ENCODE measurements around the gene ITGB7. TPM values are rescaled to one million over a fixed set of nuclear protein-coding genes. Genes with fewer than 3 reads are reported as not detected.
A peak's percentile ranks its signal among the peaks of the same experiment; 100 is the strongest.

ITGB7 gene
- total RNA-seq, 2 experiments from 2014 or later = 32.3 to 32.5 TPM

DNA sequence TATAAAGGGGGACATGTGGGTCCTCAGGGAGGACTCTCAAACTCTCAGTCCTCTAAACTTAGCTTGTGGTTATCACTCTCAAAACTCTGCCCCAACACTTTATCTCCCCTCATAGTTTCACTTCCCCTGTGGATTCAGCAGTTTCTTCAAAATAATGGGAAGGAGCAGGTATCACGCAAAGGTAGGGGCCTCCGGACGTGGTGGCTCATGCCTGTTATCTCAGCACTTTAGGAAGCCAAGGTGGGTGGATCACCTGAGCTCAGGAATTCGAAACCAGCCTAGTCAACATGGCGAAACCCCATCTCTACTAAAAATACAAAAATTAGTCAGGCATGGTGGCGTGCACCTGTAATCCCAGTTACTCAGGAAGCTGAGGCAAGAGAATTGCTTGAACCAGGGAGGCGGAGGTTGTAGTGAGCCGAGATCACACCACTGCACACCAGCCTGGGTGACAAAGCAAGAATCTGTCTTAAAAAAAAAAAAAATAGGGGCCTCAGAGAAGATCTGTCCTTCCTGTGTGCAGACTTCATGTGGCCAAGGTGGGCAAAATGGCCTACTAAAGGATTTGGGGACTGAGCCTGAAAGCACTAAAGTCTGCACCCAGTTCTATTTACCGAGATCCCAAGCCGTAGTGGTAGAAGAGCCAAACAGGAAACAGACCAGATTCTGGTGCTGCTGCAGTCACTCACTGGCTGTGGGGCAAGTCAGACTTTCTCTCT, 6.4 kb downstream of the ITGB7 start:
- intact Hi-C loops (cut with micrococcal nuclease) = loop anchor here (1.0 to 10.0 kb wide), 2 partner anchors 20 to 214 kb away; partner anchors contain the start of genes CSAD and ZNF740
- Mint-ChIP-seq H3K4me3 (peak overlapping the region; percentile 45), H3K9me3 (no peaks in the 10 kb centered on the region), H3K27me3 (ENCODE audit: low read depth) (no peaks in the 10 kb centered on the region), H3K27ac (peak overlapping the region; percentile 90), H3K36me3 (ENCODE audit: low read depth) (peaks cover 18% of the 10 kb centered on the region), H3K4me1 (ENCODE audit: low read depth) (peaks cover 74% of the 10 kb centered on the region)
- CTCF ChIA-PET = interaction anchor here (0.6 to 6.8 kb wide), 8 partner anchors 10 to 485 kb away, joined by 3 to 65 read pairs (median 3); no protein-coding TSS in a partner anchor
- peak; percentile 71 for DNase-seq

- Mint-ChIP-seq H3K4me3 (no peak overlapping the region), H3K36me3 (ENCODE audit: low read depth) (peaks cover 18% of the 10 kb centered on the region), H3K4me1 (ENCODE audit: low read depth) (peaks cover 69% of the 10 kb centered on the region), H3K9me3 (no peaks in the 10 kb centered on the region), H3K27me3 (ENCODE audit: low read depth) (no peaks in the 10 kb centered on the region), H3K27ac (peak overlapping the region; percentile 90)
- no peak for DNase-seq
- intact Hi-C loops (cut with micrococcal nuclease) = loop anchor here (1.0 to 10.0 kb wide), 2 partner anchors 20 to 215 kb away; partner anchors contain the start of genes CSAD and ZNF740
- CTCF ChIA-PET = interaction anchor here (0.6 to 6.8 kb wide), 9 partner anchors 10 to 485 kb away, joined by 3 to 65 read pairs (median 7); no protein-coding TSS in a partner anchor
Observed at GRCh38 chr12:53200107-53200457, 7.0 kb downstream of the ITGB7 start.

DNA sequence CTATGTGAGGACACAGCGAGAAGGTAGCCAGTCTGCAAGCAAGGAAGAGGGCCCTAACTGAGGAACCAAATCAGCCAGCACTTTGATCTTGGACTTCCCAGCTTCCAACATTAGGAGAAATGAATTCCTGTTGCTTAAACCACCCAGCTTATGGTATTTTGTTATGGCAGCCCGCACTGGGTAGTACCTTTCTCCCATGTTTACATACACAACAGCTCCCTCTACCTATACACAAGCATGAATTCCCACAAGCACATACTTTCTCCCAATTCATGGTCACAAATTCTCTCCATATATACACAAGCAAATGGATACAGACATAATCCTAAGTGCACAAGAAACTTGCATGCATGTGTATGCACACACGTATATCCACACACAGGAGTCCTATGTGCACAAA, 7.4 kb downstream of the ITGB7 start:
- Mint-ChIP-seq H3K27ac (no peak overlapping the region), H3K27me3 (ENCODE audit: low read depth) (no peaks in the 10 kb centered on the region), H3K4me3 (no peak overlapping the region), H3K36me3 (ENCODE audit: low read depth) (peaks cover 18% of the 10 kb centered on the region), H3K4me1 (ENCODE audit: low read depth) (peaks cover 65% of the 10 kb centered on the region), H3K9me3 (no peaks in the 10 kb centered on the region)
- CTCF ChIA-PET = interaction anchor here (0.6 to 6.8 kb wide), 7 partner anchors 9 to 135 kb away, joined by 3 to 65 read pairs (median 13); partner anchors contain the start of genes CSAD and ZNF740
- intact Hi-C loops (cut with micrococcal nuclease) = loop anchor here (1.0 to 10.0 kb wide), 3 partner anchors 19 to 215 kb away; partner anchors contain the start of genes CSAD and ZNF740
- DNase-seq = no peak

GRCh38 chr12:53198486-53199110, 8.5 kb downstream of the ITGB7 start:
- peaks cover 56% of the 10 kb centered on the region for H3K4me1 Mint-ChIP-seq (ENCODE audit: low read depth)
- no peaks in the 10 kb centered on the region for H3K9me3 Mint-ChIP-seq
- CTCF ChIA-PET = interaction anchor here (0.7 to 6.8 kb wide), 16 partner anchors 8 to 134 kb away, joined by 3 to 65 read pairs (median 4); partner anchors contain the start of genes AAAS, CSAD and ZNF740
- no peak for DNase-seq
- peak overlapping the region; percentile 62 for H3K4me3 Mint-ChIP-seq
- peak overlapping the region; percentile 90 for H3K27ac Mint-ChIP-seq
- H3K27me3 Mint-ChIP-seq (ENCODE audit: low read depth) = no peaks in the 10 kb centered on the region
- H3K36me3 Mint-ChIP-seq (ENCODE audit: low read depth) = peaks cover 20% of the 10 kb centered on the region
- intact Hi-C loops (cut with micrococcal nuclease) = loop anchor here (1.0 to 5.0 kb wide), 3 partner anchors 15 to 131 kb away; no protein-coding TSS in a partner anchor

DNA sequence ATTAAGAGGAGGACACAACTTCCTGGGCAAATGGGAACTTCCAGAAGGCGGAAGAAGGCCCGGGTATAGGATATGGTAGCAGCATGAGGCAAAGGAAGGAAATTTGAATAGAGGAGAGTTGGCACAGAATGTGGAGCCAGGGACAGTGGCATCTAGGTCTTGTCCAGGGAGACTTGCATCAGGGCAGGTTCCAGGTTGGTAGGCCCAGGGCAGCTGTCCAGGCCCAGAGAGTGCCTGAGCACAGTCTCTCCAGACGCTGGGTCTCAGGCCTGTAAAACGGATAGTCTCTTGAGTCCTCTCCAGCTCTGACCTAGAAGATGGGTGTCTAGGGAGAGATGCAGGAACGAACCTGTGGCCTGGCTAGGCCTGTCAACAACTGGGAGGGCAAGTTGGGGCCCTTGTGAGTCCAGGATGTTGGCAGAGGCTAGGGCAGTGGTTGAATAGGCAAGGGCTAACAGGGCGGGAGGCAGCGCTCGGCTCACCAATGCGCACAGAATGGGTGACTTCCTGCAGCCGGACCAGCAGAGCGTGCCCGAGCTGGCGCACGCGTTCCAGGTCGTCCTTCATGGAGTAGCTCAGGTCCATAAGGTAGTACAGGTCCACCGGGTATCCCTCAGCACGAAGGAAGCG, 9.9 kb downstream of the ITGB7 start:
- intact Hi-C loops (cut with micrococcal nuclease) = loop anchor here (5.0 kb wide), 1 partner anchor 130 kb away; no protein-coding TSS in a partner anchor
- Mint-ChIP-seq H3K36me3 (ENCODE audit: low read depth) (peaks cover 21% of the 10 kb centered on the region), H3K4me1 (ENCODE audit: low read depth) (peaks cover 46% of the 10 kb centered on the region), H3K4me3 (no peak overlapping the region), H3K9me3 (no peaks in the 10 kb centered on the region), H3K27ac (no peak overlapping the region), H3K27me3 (ENCODE audit: low read depth) (no peaks in the 10 kb centered on the region)
- DNase-seq = no peak
- CTCF ChIA-PET = interaction anchor here (0.8 to 6.8 kb wide), 18 partner anchors 8 to 148 kb away, joined by 3 to 65 read pairs (median 5); partner anchors contain the start of genes CSAD, ITGB7, SPRYD3 and ZNF740

- H3K27ac Mint-ChIP-seq = no peak overlapping the region
- CTCF ChIA-PET = interaction anchor here (1.4 to 6.8 kb wide), 8 partner anchors 10 to 149 kb away, joined by 5 to 65 read pairs (median 18); partner anchors contain the start of genes CSAD and ZNF740
Observed at GRCh38 chr12:53196486-53196885, 10.6 kb downstream of the ITGB7 start.

GRCh38 chr12:53195516-53196420, 11.3 kb downstream of the ITGB7 start:
- CTCF ChIA-PET = interaction anchor here (0.6 to 6.8 kb wide), 5 partner anchors 10 to 97 kb away, joined by 3 to 65 read pairs (median 7); no protein-coding TSS in a partner anchor
- no peaks in the 10 kb centered on the region for H3K27me3 Mint-ChIP-seq (ENCODE audit: low read depth)
- H3K27ac Mint-ChIP-seq = no peak overlapping the region
- peaks cover 34% of the 10 kb centered on the region for H3K4me1 Mint-ChIP-seq (ENCODE audit: low read depth)
- DNase-seq = no peak
- peaks cover 16% of the 10 kb centered on the region for H3K36me3 Mint-ChIP-seq (ENCODE audit: low read depth)
- no peak overlapping the region for H3K4me3 Mint-ChIP-seq
- intact Hi-C loops (cut with micrococcal nuclease) = loop anchor here (5.0 kb wide), 1 partner anchor 128 kb away; no protein-coding TSS in a partner anchor
- no peaks in the 10 kb centered on the region for H3K9me3 Mint-ChIP-seq

More at GRCh38 chr12:53196486-53196885, 10.6 kb downstream of the ITGB7 start:
- Mint-ChIP-seq H3K27me3 (ENCODE audit: low read depth) (no peaks in the 10 kb centered on the region), H3K4me3 (no peak overlapping the region), H3K36me3 (ENCODE audit: low read depth) (peaks cover 21% of the 10 kb centered on the region), H3K9me3 (no peaks in the 10 kb centered on the region), H3K4me1 (ENCODE audit: low read depth) (peaks cover 41% of the 10 kb centered on the region)
- intact Hi-C loops (cut with micrococcal nuclease) = loop anchor here (5.0 kb wide), 1 partner anchor 129 kb away; no protein-coding TSS in a partner anchor
- DNase-seq = no peak

GRCh38 chr12:53194973-53195372, 12.1 kb downstream of the ITGB7 start:
- DNase-seq = no peak
- intact Hi-C loops (cut with micrococcal nuclease) = loop anchor here (5.0 kb wide), 1 partner anchor 128 kb away; no protein-coding TSS in a partner anchor
- Mint-ChIP-seq H3K9me3 (no peaks in the 10 kb centered on the region), H3K27ac (no peak overlapping the region), H3K27me3 (ENCODE audit: low read depth) (no peaks in the 10 kb centered on the region), H3K36me3 (ENCODE audit: low read depth) (peaks cover 13% of the 10 kb centered on the region), H3K4me1 (ENCODE audit: low read depth) (peaks cover 31% of the 10 kb centered on the region), H3K4me3 (no peak overlapping the region)
- CTCF ChIA-PET = interaction anchor here (0.6 to 6.8 kb wide), 6 partner anchors 9 to 114 kb away, joined by 3 to 65 read pairs (median 5); no protein-coding TSS in a partner anchor

DNA sequence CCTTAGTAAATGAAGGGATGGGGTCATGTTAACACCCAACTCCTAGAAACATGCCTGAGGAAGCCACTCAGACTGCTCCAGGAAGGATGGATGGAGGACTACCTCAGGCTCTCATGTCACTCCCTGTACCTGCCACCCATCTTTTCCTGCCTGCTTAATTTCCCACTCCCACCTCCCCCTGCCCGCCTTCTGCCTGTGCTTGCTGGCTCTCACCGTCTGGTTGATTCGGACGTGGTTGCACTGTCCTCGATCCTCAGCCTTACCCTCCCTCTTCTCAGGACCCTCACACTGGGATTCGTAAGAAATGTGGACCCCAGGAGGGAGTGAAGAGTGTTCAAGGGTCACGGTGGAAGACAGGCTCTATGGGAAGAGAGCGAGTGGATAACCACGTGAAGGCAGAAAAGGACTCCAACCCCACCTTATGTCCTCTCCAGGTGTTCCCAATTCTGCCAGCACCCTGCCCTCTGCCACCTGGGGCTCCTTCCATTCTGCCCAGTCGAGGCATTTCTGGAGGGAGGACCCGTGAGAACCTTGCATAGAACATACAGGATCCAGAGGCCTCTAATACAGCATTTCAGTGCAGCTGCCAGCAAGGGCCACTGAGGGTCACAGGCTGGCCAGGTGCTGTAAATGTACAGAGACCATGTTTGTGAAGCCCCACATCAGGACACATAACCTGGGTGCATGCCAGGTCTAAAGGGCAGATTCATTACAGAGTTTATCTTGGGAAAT, 12.9 kb downstream of the ITGB7 start:
- intact Hi-C loops (cut with micrococcal nuclease) = no loop called here
- no peaks in the 10 kb centered on the region for H3K9me3 Mint-ChIP-seq
- no peak overlapping the region for H3K4me3 Mint-ChIP-seq
- CTCF ChIA-PET = interaction anchor here (1.0 to 6.8 kb wide), 4 partner anchors 8 to 113 kb away, joined by 3 to 65 read pairs (median 9); no protein-coding TSS in a partner anchor
- peaks cover 13% of the 10 kb centered on the region for H3K36me3 Mint-ChIP-seq (ENCODE audit: low read depth)
- H3K4me1 Mint-ChIP-seq (ENCODE audit: low read depth) = peaks cover 28% of the 10 kb centered on the region
- no peak for DNase-seq
- no peaks in the 10 kb centered on the region for H3K27me3 Mint-ChIP-seq (ENCODE audit: low read depth)
- H3K27ac Mint-ChIP-seq = no peak overlapping the region

GRCh38 chr12:53193040-53193439, 14.0 kb downstream of the ITGB7 start:
- CTCF ChIA-PET = interaction anchor here (1.2 kb wide), 1 partner anchor 33 kb away, joined by 3 read pairs; no protein-coding TSS in a partner anchor

More at GRCh38 chr12:53193040-53193439, 14.0 kb downstream of the ITGB7 start:
- intact Hi-C loops (cut with micrococcal nuclease) = no loop called here
- H3K27ac Mint-ChIP-seq = no peak overlapping the region
- H3K27me3 Mint-ChIP-seq (ENCODE audit: low read depth) = no peaks in the 10 kb centered on the region
- no peaks in the 10 kb centered on the region for H3K9me3 Mint-ChIP-seq
- peaks cover 16% of the 10 kb centered on the region for H3K36me3 Mint-ChIP-seq (ENCODE audit: low read depth)
- H3K4me1 Mint-ChIP-seq (ENCODE audit: low read depth) = peaks cover 20% of the 10 kb centered on the region
- no peak overlapping the region for H3K4me3 Mint-ChIP-seq
- DNase-seq = no peak
